Measurements from ENCODE around the gene KCNC3.

DNA sequence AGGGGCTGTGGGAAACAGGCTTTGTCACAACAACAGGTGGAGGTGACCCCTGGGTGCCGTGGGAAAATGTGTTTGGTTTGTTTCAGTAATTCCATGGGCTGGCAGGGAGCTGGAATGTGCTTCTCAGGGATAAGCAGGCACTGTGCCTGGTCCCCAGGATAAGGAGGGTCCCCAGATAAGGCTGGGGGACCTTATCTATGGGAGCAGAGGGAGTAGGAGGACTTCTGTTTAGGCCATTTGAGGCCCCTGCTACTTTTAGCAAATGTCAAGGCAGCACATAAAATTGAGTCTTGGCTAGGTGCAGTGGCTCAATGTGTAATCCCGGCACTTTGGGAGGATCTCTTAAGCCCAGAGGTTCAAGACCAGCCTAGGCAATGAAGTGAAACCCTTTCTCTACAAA is 59.5 kb downstream of the KCNC3 start:
- TF ChIP-seq, protein P1, sequence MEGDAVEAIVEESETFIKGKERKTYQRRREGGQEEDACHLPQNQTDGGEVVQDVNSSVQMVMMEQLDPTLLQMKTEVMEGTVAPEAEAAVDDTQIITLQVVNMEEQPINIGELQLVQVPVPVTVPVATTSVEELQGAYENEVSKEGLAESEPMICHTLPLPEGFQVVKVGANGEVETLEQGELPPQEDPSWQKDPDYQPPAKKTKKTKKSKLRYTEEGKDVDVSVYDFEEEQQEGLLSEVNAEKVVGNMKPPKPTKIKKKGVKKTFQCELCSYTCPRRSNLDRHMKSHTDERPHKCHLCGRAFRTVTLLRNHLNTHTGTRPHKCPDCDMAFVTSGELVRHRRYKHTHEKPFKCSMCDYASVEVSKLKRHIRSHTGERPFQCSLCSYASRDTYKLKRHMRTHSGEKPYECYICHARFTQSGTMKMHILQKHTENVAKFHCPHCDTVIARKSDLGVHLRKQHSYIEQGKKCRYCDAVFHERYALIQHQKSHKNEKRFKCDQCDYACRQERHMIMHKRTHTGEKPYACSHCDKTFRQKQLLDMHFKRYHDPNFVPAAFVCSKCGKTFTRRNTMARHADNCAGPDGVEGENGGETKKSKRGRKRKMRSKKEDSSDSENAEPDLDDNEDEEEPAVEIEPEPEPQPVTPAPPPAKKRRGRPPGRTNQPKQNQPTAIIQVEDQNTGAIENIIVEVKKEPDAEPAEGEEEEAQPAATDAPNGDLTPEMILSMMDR (IDR thresholded peaks at IDR 0.05; ENCODE audit: low read length): no peak
- no peak for TF ChIP-seq EZH2 (IDR thresholded peaks at IDR 0.05; ENCODE audit: borderline replicate concordance, low read length)
